Glomerular visceral epithelial cell (primary cell): ENCODE measurements around the gene WDR64.
"Not testable (repeated sequence)": the region's sequence is repeated elsewhere in the genome, so short reads cannot be mapped to it uniquely, and the experiment has no call there.

Source experiments
- DNase-seq: peaks from one replicate; pipeline ENCODE4 v3.0.0-alpha.2; 2016; ENCODE audit errors: extremely low spot score

Gene WDR64

GRCh38 chr1:241701483-241702295 is 49.6 kb downstream of the WDR64 start:
- no peak for DNase-seq

GRCh38 chr1:241702442-241703373 is 50.6 kb downstream of the WDR64 start:
- DNase-seq, result no peak

- not testable (repeated sequence) for DNase-seq
Measured at GRCh38 chr1:241703739-241704138, 51.7 kb downstream of the WDR64 start.

- DNase-seq, result no peak
Measured at GRCh38 chr1:241706257-241706656, 54.2 kb downstream of the WDR64 start.

GRCh38 chr1:241706967-241707366 is 54.9 kb downstream of the WDR64 start:
- DNase-seq, result no peak

- DNase-seq, result no peak
Measured at GRCh38 chr1:241707442-241707841, 55.4 kb downstream of the WDR64 start.

GRCh38 chr1:241711326-241711725 is 59.2 kb downstream of the WDR64 start:
- DNase-seq, result no peak

GRCh38 chr1:241713316-241713715 is 61.2 kb downstream of the WDR64 start:
- no peak for DNase-seq

GRCh38 chr1:241714321-241715218 is 62.5 kb downstream of the WDR64 start:
- no peak for DNase-seq

GRCh38 chr1:241715435-241715834 is 63.4 kb downstream of the WDR64 start:
- DNase-seq, result no peak

- no peak for DNase-seq
Measured at GRCh38 chr1:241715956-241716355, 63.9 kb downstream of the WDR64 start.

GRCh38 chr1:241716915-241717656 is 65.0 kb downstream of the WDR64 start:
- DNase-seq, result no peak

GRCh38 chr1:241717975-241718374 is 65.9 kb downstream of the WDR64 start:
- DNase-seq, result no peak

GRCh38 chr1:241721011-241721410 is 68.9 kb downstream of the WDR64 start:
- no peak for DNase-seq

GRCh38 chr1:241722947-241723346 is 70.9 kb downstream of the WDR64 start:
- DNase-seq, result no peak

GRCh38 chr1:241724741-241725356 is 72.8 kb downstream of the WDR64 start:
- DNase-seq, result no peak

GRCh38 chr1:241730031-241730430 is 78.0 kb downstream of the WDR64 start:
- DNase-seq, result no peak

- no peak for DNase-seq
Measured at GRCh38 chr1:241733899-241734298, 81.8 kb downstream of the WDR64 start.

GRCh38 chr1:241734533-241734932 is 82.5 kb downstream of the WDR64 start:
- no peak for DNase-seq

GRCh38 chr1:241735493-241735926 is 83.4 kb downstream of the WDR64 start:
- DNase-seq, result not testable (repeated sequence)
